H9 (cell line): ENCODE results near the gene SH3RF2. TPM values are rescaled to one million over a fixed set of nuclear protein-coding genes. Genes with fewer than 3 reads are reported as not detected.

Source experiments
- DNase-seq: peaks from one replicate; pipeline ENCODE4 v3.0.0-alpha.2; 2017
- H2AFZ ChIP-seq: one replicate; pipeline ENCODE4 v1.6.1; 2013; ENCODE audit warnings: mild to moderate bottlenecking, low read length, control low read depth, moderate library complexity
- H2AK5ac ChIP-seq: 2 replicates; pipeline ENCODE4 v1.6.1; 2013; ENCODE audit warnings: low read length, control low read depth, mixed read lengths; ENCODE audit not compliant: insufficient read length
- H2BK120ac ChIP-seq: one replicate; pipeline ENCODE4 v1.6.1; 2013; ENCODE audit warnings: low read depth, mild to moderate bottlenecking, low read length, control low read depth, inconsistent platforms; ENCODE audit not compliant: poor library complexity, severe bottlenecking
- H2BK12ac ChIP-seq: 2 replicates; pipeline ENCODE4 v1.6.1; 2013; ENCODE audit warnings: low read length, control low read depth, mixed read lengths, low read depth; ENCODE audit not compliant: insufficient read length
- H2BK15ac ChIP-seq: 2 replicates; pipeline ENCODE4 v1.6.1; 2013; ENCODE audit warnings: low read depth, low read length, control low read depth
- H2BK20ac ChIP-seq: one replicate; pipeline ENCODE4 v1.6.1; 2013; ENCODE audit warnings: low read depth, mild to moderate bottlenecking, low read length, control low read depth, inconsistent platforms; ENCODE audit not compliant: poor library complexity, severe bottlenecking
- H2BK5ac ChIP-seq: 2 replicates; pipeline ENCODE4 v1.6.1; 2013; ENCODE audit warnings: low read length, control low read depth, mixed read lengths; ENCODE audit not compliant: insufficient read length
- H3K14ac ChIP-seq: 2 replicates; pipeline ENCODE4 v1.6.1; 2013; ENCODE audit warnings: low read length, control low read depth; ENCODE audit not compliant: insufficient read depth
- H3K18ac ChIP-seq: 2 replicates; pipeline ENCODE4 v1.6.1; 2013; ENCODE audit warnings: low read depth, mild to moderate bottlenecking, mixed read lengths, low read length, control low read depth; ENCODE audit not compliant: insufficient read length
- H3K23ac ChIP-seq: 2 replicates; pipeline ENCODE4 v1.6.1; 2013; ENCODE audit warnings: low read length, control low read depth, mixed read lengths, low read depth; ENCODE audit not compliant: insufficient read length
- H3K23me2 ChIP-seq: 2 replicates; pipeline ENCODE4 v1.6.1; 2013; ENCODE audit warnings: low read depth, mild to moderate bottlenecking, mixed read lengths, low read length, control low read depth; ENCODE audit not compliant: insufficient read length, poor library complexity, severe bottlenecking
- H3K27ac ChIP-seq: 2 replicates; pipeline ENCODE4 v1.5.1; 2013; ENCODE audit warnings: low read length, control low read depth, mixed read lengths, low read depth; ENCODE audit not compliant: insufficient read length
- H3K27me3 ChIP-seq: 2 replicates; pipeline ENCODE4 v1.6.1; 2013; ENCODE audit warnings: low read length, control low read depth, inconsistent platforms; ENCODE audit not compliant: insufficient read depth
- H3K4ac ChIP-seq: 2 replicates; pipeline ENCODE4 v1.6.1; 2013; ENCODE audit warnings: low read depth, mild to moderate bottlenecking, control low read depth, inconsistent platforms, low read length, moderate library complexity
- H3K4me1 ChIP-seq: 2 replicates; pipeline ENCODE4 v1.6.1; 2013; ENCODE audit warnings: low read length, control low read depth, inconsistent platforms; ENCODE audit not compliant: insufficient read depth
- H3K4me2 ChIP-seq: 2 replicates; pipeline ENCODE4 v1.6.1; 2013; ENCODE audit warnings: low read length, control low read depth, mixed read lengths; ENCODE audit not compliant: insufficient read length, insufficient read depth
- H3K56ac ChIP-seq: 2 replicates; pipeline ENCODE4 v1.6.1; 2013; ENCODE audit warnings: low read depth, mild to moderate bottlenecking, mixed read lengths, low read length, control low read depth; ENCODE audit not compliant: insufficient read length
- H3K79me1 ChIP-seq: 2 replicates; pipeline ENCODE4 v1.6.1; 2013; ENCODE audit warnings: low read depth, mild to moderate bottlenecking, moderate library complexity, low read length, control low read depth, inconsistent platforms; ENCODE audit not compliant: insufficient read depth, poor library complexity, severe bottlenecking
- H3K79me2 ChIP-seq: 2 replicates; pipeline ENCODE4 v1.6.1; 2013; ENCODE audit warnings: low read length, control low read depth, inconsistent platforms; ENCODE audit not compliant: insufficient read depth
- H3K9ac ChIP-seq: 2 replicates; pipeline ENCODE4 v1.6.1; 2013; ENCODE audit warnings: low read length, control low read depth, mixed read lengths; ENCODE audit not compliant: insufficient read length; ENCODE audit errors: extremely low read depth
- H3K9me3 ChIP-seq: one replicate; pipeline ENCODE4 v1.6.1; 2013; ENCODE audit warnings: low read depth, low read length, inconsistent platforms; ENCODE audit not compliant: control insufficient read depth
- H3T11ph ChIP-seq: one replicate; pipeline ENCODE4 v1.6.1; 2013; ENCODE audit warnings: mild to moderate bottlenecking, low read length, control low read depth, inconsistent platforms
- H4K20me1 ChIP-seq: one replicate; pipeline ENCODE4 v1.6.1; 2013; ENCODE audit not compliant: control insufficient read depth, insufficient read length, insufficient read depth
- H4K5ac ChIP-seq: 2 replicates; pipeline ENCODE4 v1.6.1; 2013; ENCODE audit warnings: low read depth, mild to moderate bottlenecking, mixed read lengths, low read length, control low read depth; ENCODE audit not compliant: insufficient read length
- H4K8ac ChIP-seq: replicated peaks from 2 replicates; pipeline ENCODE4 v1.6.1; 2013; ENCODE audit warnings: low read length, control low read depth, mixed read lengths, low read depth; ENCODE audit not compliant: insufficient read length
- H4K91ac ChIP-seq: 2 replicates; pipeline ENCODE4 v1.6.1; 2013; ENCODE audit warnings: low read depth, mild to moderate bottlenecking, moderate library complexity, mixed read lengths, low read length, control low read depth; ENCODE audit not compliant: insufficient read length
- H3K27ac Mint-ChIP-seq, 3 experiments: 2 replicates in 2 of 3; 3 replicates in 1 of 3; pipeline ENCODE4 v1.8.0; 2020 to 2021; ENCODE audit warnings: mixed read lengths in 3 of 3, mild to moderate bottlenecking in 1 of 3, moderate library complexity in 1 of 3
- H3K27me3 Mint-ChIP-seq: 2 replicates; pipeline ENCODE4 v1.8.0; 2021; ENCODE audit warnings: low read depth, mild to moderate bottlenecking, moderate library complexity, mixed read lengths
- H3K36me3 Mint-ChIP-seq, 3 experiments: 2 replicates in 2 of 3; 3 replicates in 1 of 3; pipeline ENCODE4 v1.8.0; 2020 to 2021; ENCODE audit warnings: low read depth in 3 of 3, mixed read lengths in 3 of 3; ENCODE audit not compliant: insufficient read depth in 1 of 3
- H3K4me1 Mint-ChIP-seq, 2 experiments: 2 replicates each; pipeline ENCODE4 v1.8.0; 2020; ENCODE audit warnings: mixed read lengths in 2 of 2
- H3K4me3 Mint-ChIP-seq, 2 experiments: 2 replicates in 1 of 2; 3 replicates in 1 of 2; pipeline ENCODE4 v1.8.0; 2020 to 2021; ENCODE audit warnings: mild to moderate bottlenecking in 2 of 2, mixed read lengths in 2 of 2, moderate library complexity in 1 of 2
- H3K9me3 Mint-ChIP-seq, 2 experiments: 2 replicates in 1 of 2; 3 replicates in 1 of 2; pipeline ENCODE4 v1.8.0; 2020; ENCODE audit warnings: mild to moderate bottlenecking in 2 of 2, mixed read lengths in 2 of 2, moderate library complexity in 1 of 2
- WGBS: extraction: QIAGEN DNeasy Blood & Tissue Kit; methylation state at CpG from one replicate; pipeline ENCODE4 v1.1.7; 2013; ENCODE audit warnings: missing lambda C conversion rate, low lambda C conversion rate, mixed read lengths; ENCODE audit not compliant: insufficient read length; ENCODE audit errors: extremely low coverage; 5-methylcytosine and 5-hydroxymethylcytosine counted together
- total RNA-seq: library from RNA; stranded (reverse); gene quantifications from 2 replicates; pipeline ENCODE4 v1.2.1, GENCODE V29; 2021
- TF ChIP-seq, protein P1 (sequence below): fragments of 200-600 bp; sonication (generic); conservative IDR thresholded peaks from 3 replicates; pipeline ENCODE4 v1.8.0; 2021; ENCODE audit warnings: antibody characterized with exemption, mild to moderate bottlenecking

The SH3RF2 gene
- total RNA-seq, 1 experiment from 2014 or later: 0.66 TPM

DNA sequence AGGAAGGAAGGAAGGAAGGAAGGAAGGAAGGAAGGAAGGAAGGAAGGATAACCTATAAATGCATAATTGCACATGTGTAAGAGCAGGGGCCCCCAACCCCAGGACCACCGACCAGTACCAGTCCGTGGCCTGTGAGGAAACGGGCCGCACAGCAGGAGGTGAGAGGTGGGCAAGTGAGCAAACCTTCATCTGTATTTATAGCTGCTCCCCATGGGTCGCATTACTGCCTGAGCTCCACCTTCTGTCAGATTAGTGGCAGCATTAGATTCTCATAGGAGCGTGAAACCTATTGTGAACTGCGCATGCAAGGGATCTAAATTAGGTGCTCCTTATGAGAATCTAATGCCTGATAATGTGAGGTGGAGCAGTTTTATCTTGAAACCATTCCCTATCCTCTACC lies 66.1 kb downstream of the SH3RF2 start:
- Histone ChIP-seq H2AK5ac (no peak overlapping the region), H3K4me2 (no peak overlapping the region), H3K9me3 (no peaks in the 10 kb centered on the region), H2BK5ac (no peak overlapping the region), H3K27ac (no peak overlapping the region), H3K23ac (no peak overlapping the region), H2BK20ac (no peak overlapping the region), H3K56ac (no peak overlapping the region), H2BK12ac (no peak overlapping the region), H4K5ac (no peak overlapping the region), H3K23me2 (no peaks in the 10 kb centered on the region), H2BK15ac (no peak overlapping the region), H3K9ac (no peak overlapping the region), H3K14ac (no peak overlapping the region), H3T11ph (no peak overlapping the region), H4K20me1 (no peaks in the 10 kb centered on the region), H3K27me3 (no peaks in the 10 kb centered on the region), H3K79me1 (no peaks in the 10 kb centered on the region), H3K4ac (no peak overlapping the region), H2BK120ac (no peak overlapping the region), H4K8ac (no peak overlapping the region), H3K4me1 (no peaks in the 10 kb centered on the region), H4K91ac (no peak overlapping the region), H3K79me2 (no peaks in the 10 kb centered on the region), H2AFZ (no peak overlapping the region), H3K18ac (no peak overlapping the region)
- no peak overlapping the region for H3K27ac Mint-ChIP-seq
- no peaks in the 10 kb centered on the region for H3K27me3 Mint-ChIP-seq
- DNase-seq: no peak
- no peak overlapping the region for H3K4me3 Mint-ChIP-seq
- H3K4me1 Mint-ChIP-seq: no peaks in the 10 kb centered on the region
- WGBS: no CpG with 5 or more reads among the region's 7 CpGs
- H3K36me3 Mint-ChIP-seq: no peaks in the 10 kb centered on the region
- no peaks in the 10 kb centered on the region for H3K9me3 Mint-ChIP-seq
- TF ChIP-seq, protein P1, sequence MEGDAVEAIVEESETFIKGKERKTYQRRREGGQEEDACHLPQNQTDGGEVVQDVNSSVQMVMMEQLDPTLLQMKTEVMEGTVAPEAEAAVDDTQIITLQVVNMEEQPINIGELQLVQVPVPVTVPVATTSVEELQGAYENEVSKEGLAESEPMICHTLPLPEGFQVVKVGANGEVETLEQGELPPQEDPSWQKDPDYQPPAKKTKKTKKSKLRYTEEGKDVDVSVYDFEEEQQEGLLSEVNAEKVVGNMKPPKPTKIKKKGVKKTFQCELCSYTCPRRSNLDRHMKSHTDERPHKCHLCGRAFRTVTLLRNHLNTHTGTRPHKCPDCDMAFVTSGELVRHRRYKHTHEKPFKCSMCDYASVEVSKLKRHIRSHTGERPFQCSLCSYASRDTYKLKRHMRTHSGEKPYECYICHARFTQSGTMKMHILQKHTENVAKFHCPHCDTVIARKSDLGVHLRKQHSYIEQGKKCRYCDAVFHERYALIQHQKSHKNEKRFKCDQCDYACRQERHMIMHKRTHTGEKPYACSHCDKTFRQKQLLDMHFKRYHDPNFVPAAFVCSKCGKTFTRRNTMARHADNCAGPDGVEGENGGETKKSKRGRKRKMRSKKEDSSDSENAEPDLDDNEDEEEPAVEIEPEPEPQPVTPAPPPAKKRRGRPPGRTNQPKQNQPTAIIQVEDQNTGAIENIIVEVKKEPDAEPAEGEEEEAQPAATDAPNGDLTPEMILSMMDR: no peak
